ENCODE measurements around the gene BICC1.

BICC1 gene

DNA sequence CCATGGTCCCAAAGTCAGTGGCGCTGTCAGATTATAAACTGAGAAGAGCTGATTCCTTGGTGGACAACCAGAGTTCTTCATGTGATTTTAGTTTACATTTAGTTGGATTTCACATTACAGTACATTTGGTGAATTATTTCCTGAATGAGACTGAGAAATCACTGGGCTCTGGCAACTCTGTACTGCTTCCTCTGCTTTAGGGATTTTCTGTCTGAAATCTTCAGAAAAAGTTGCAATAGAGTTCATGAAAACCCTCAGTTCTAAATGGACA lies 242.6 kb downstream of the BICC1 start:
- DNase-seq: no peak

DNA sequence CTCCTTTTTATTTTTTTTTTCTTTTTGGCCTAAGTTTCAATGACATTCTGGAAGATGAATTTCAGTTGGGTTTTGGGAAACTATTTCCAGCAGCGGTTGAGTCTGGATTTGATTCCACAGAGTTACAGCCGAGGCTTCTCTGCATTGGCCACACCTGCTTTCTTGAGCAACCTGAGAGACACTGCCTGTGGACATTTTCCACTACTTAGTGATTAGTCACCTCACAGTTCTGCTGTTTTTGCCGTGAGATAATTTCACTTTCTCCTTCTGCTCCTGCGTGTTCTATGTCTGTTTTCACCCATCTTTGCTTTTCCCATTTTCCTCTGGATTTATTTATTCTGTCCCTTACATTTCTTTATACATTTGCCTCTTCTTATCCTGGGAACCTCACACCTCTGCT lies 243.0 kb downstream of the BICC1 start:
- no peak for DNase-seq

DNA sequence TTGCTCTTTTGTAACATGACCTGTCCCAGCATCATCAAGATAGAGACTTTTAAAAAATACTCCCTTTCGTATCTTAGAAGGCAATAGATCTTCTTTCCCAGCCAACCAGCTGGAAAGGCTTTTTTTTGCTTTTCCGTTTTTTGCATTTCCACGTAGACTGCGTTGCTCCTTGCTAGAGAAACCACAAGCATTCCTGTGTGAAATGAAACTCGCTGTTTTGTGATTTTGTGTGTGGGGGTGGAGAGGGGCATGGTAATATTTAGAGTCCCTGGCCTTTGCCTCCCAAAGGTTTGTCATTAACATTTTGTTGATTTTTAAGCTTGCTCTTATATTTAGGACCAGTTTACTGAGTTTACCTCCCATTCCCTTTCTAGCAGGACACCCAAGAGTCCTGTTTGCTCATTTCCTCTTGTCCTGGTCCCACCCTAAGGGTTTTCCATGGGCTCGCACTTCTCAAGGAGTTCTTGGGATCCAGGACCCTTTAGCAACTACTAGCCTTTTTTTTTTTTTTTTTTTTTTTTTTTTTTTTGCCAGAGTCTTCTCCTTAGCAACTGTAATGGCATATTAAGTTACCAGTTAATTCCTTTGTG lies 243.6 kb downstream of the BICC1 start:
- no peak for DNase-seq

GRCh38 chr10:58757352-58758065 lies 244.8 kb downstream of the BICC1 start:
- no peak for DNase-seq

DNA sequence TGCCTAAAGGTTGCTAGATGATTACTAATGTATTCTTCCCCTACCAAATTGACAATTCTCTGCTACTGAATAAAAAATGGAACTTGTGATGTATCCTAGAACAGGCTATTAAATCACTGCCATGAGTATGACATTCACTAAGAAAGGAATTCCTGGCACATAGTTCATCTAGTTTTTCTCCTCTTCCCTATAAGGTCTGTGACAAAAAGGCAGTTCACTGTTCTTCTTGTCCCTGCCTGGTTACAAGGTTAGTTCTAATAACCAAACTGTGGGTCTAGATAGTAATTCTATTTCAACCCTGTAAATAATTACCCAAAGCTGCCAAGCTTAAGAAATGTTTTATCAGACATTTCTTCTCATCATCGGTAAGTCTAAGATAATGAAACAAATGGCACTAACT lies 245.6 kb downstream of the BICC1 start:
- no peak for DNase-seq

GRCh38 chr10:58764087-58764747 lies 251.5 kb downstream of the BICC1 start:
- no peak for DNase-seq

DNA sequence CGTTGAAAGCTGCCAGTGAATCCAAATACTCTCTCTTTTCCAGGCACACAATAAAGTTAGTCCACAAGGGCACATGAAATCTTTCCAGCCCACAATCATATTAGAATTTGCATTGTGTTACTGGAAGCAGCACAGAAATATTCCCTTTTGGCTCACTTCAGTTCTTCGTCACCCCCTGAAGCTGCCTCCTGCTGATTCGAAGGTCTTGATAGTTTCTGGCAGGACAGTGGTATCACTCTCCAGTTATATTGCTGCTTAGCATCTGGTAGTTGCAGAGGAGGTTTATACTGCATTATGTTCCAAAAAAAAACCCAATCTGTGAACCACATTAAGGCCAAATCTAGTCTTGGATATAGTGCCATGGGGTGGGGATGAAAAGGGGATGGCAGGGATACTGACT lies 253.2 kb downstream of the BICC1 start:
- no peak for DNase-seq

- DNase-seq: no peak
Measured at GRCh38 chr10:58767652-58768051, 255.0 kb downstream of the BICC1 start.

DNA sequence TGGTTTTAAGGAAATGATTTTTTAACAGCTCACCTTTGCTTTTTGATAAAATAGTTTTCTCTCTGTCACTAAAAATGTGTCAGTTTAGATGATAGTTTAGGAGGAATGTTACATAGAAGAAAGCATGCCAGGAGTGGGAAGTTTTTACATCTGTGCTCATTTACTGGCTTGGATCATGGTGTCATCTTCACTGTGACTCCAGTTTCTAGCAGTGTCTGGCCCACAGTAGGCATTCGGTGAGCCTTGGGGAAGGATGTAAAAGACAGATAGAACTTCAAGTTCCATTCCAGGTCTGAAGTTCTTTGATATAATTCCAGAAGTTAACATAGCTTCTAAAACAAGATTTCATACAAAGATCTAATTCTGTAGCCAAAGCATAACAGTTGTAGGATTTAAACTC lies 259.2 kb downstream of the BICC1 start:
- no peak for DNase-seq

GRCh38 chr10:58772758-58773157 lies 260.1 kb downstream of the BICC1 start:
- DNase-seq: no peak

GRCh38 chr10:58773341-58773740 lies 260.7 kb downstream of the BICC1 start:
- DNase-seq: no peak

GRCh38 chr10:58773944-58774343 lies 261.3 kb downstream of the BICC1 start:
- no peak for DNase-seq

GRCh38 chr10:58775960-58776567 lies 263.4 kb downstream of the BICC1 start:
- DNase-seq: no peak

DNA sequence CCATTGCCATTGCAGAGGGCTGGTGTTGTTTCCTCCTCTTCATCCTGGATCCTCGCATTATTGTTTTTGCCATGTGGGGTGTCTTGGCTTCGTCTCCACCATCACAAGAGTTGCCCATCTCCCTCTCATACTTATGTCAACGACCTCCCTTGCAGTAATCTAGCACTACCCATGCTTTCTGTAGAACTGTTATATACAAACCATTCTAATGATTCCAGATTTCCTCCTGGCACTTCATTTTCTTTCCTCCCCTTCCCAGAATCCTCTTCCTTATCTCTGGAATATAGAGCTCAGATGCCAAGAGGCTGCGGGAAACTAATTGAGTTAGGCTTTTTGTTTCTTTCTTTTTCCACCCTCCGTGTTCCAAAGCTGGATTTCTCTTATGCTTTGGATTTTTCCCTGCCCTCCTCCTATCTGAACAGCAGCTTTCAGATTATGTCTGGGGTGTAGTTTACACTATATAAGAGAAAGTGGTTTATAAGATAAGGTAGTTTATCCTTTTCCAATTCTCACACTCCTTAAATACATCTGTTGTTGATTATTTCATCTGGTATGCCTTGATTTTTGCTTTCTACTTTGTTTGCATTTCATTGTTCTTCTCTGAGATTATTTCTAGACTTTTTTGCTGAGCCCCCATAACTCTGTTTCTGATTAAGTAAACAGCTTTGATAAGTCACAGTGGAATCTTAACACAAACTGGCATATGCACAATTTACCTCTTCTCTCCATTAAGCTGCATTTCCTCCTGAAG lies 264.1 kb downstream of the BICC1 start:
- no peak for DNase-seq

DNA sequence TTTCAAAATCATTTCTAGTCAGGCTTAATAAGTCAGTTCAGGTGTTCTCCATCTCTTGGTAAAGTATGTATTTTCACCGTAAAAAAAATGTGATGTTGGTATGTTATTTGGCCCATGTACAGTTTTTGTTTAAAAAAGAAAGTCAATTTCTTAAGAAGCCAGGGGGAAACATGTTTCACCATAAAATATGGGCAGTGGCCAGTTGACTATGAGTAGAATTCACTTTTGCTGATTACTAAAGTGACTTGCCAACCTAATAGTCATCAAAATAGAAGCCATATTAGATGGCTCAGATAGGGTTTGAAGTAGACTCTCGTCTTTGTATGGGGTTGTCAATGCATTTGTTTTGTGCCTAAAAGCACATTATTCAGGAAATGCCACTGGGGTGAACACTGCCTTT lies 266.3 kb downstream of the BICC1 start:
- no peak for DNase-seq

- no peak for DNase-seq
Measured at GRCh38 chr10:58779594-58779993, 266.9 kb downstream of the BICC1 start.

GRCh38 chr10:58780476-58780875 lies 267.8 kb downstream of the BICC1 start:
- DNase-seq: no peak

GRCh38 chr10:58781873-58782488 lies 269.3 kb downstream of the BICC1 start:
- no peak for DNase-seq

- DNase-seq: no peak
Measured at GRCh38 chr10:58782876-58783851, 270.5 kb downstream of the BICC1 start.

DNA sequence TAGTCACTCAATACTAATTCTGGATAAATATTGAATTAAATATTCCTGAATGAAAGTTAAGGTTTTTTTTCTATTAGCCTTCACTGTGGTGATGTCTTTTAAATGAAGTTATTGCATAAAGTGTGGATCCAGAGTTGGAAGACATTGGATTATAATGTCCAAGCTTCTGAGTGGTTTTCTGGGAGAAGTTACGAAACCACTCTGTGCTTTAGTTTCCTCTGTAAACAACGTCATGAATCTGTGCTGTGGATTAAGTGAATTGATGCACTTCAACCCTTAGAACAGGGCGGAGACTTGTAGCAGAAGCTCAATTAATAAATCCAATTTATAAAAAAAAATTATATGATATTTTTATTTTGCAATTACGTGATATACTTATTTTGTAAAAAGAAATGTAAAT lies 271.7 kb downstream of the BICC1 start:
- DNase-seq: no peak

- no peak for DNase-seq
Measured at GRCh38 chr10:58785354-58785753, 272.7 kb downstream of the BICC1 start.

DNA sequence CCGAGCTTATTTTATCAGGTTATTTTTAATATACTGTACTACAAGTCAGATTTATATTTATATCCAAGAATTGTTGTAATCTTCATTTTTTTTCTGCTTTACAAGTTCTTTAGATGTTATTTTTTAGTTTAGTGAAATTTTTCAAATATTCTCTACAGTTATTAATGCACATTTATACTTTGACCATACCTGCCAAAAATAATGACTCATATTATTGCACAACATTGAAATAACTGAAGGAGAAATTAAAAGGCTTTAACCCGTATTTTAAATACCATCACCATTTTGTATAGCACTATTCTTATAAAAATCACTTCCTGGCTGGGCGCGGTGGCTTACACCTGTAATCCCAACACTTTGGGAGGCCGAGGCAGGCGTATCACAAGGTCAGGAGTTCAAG lies 278.5 kb downstream of the BICC1 start:
- DNase-seq: no peak

Measured in SHP77 treated with DMSO at 0.1 percent for 48 hours (cell line).